GM19025 (cell line): Measurements from ENCODE around the gene PLEK.

Experiments
- ATAC-seq: cut with Tn5 transposase; IDR thresholded peaks from one replicate; pipeline ENCODE4 v1.9.1; 2021; ENCODE audit warnings: mild to moderate bottlenecking, low read depth, moderate library complexity; ENCODE audit not compliant: unreplicated experiment

Gene PLEK

GRCh38 chr2:68414452-68414851 lies 49.4 kb downstream of the PLEK start:
- no peak for ATAC-seq

GRCh38 chr2:68414876-68415275 lies 49.8 kb downstream of the PLEK start:
- no peak for ATAC-seq

- no peak for ATAC-seq
Observed at GRCh38 chr2:68415521-68415920, 50.4 kb downstream of the PLEK start.

GRCh38 chr2:68416081-68416675 lies 51.1 kb downstream of the PLEK start:
- ATAC-seq: no peak

GRCh38 chr2:68417926-68418325 lies 52.8 kb downstream of the PLEK start:
- ATAC-seq: no peak

GRCh38 chr2:68418419-68418818 lies 53.3 kb downstream of the PLEK start:
- no peak for ATAC-seq

- ATAC-seq: no peak
Observed at GRCh38 chr2:68418855-68419254, 53.8 kb downstream of the PLEK start.

GRCh38 chr2:68420254-68420910 lies 55.3 kb downstream of the PLEK start:
- no peak for ATAC-seq

GRCh38 chr2:68423966-68424650 lies 59.0 kb downstream of the PLEK start:
- ATAC-seq: peak; percentile 67

- no peak for ATAC-seq
Observed at GRCh38 chr2:68425503-68425902, 60.4 kb downstream of the PLEK start.

GRCh38 chr2:68426446-68426845 lies 61.4 kb downstream of the PLEK start:
- ATAC-seq: no peak

GRCh38 chr2:68426848-68427579 lies 61.9 kb downstream of the PLEK start:
- ATAC-seq: peak; percentile 28

GRCh38 chr2:68428126-68428525 lies 63.0 kb downstream of the PLEK start:
- no peak for ATAC-seq

GRCh38 chr2:68428746-68429145 lies 63.7 kb downstream of the PLEK start:
- no peak for ATAC-seq

GRCh38 chr2:68429311-68429826 lies 64.3 kb downstream of the PLEK start:
- ATAC-seq: no peak

- no peak for ATAC-seq
Observed at GRCh38 chr2:68431316-68431972, 66.4 kb downstream of the PLEK start.

GRCh38 chr2:68432696-68433658 lies 67.9 kb downstream of the PLEK start:
- ATAC-seq: no peak

GRCh38 chr2:68434981-68435380 lies 69.9 kb downstream of the PLEK start:
- ATAC-seq: no peak

- ATAC-seq: no peak
Observed at GRCh38 chr2:68435615-68436014, 70.5 kb downstream of the PLEK start.
